ENCODE data around the gene KIF21B.

Gene KIF21B

DNA sequence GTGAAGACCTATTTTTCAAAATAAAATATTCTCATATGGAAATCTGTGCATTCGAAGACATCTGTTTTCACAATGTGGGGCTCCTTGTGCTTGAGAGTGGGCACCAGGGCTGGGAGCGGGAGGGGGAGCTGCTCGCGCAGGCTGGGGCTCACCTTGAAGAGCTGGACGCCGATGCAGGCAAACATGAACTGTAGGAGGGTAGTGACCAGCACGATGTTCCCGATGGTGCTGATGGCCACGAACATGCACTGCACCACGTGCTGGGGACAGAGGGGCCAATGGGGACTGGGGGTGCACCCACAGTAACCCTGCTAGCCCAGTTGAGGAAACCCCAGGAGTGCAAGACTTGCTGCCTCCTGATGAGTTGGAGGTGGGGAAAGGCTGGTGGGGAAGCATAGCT lies 42.2 kb upstream of the KIF21B start:
- Histone ChIP-seq H3K27ac (replicated peaks) (no peak overlapping the region), H3K27me3 (ENCODE audit: insufficient read depth, poor library complexity, severe bottlenecking) (peaks cover 2% of the 10 kb centered on the region), H3K4me3 (replicated peaks; ENCODE audit: insufficient read depth, low read length) (no peak overlapping the region)
- TF ChIP-seq POLR2AphosphoS5 (IDR thresholded peaks at IDR 0.05; ENCODE audit: low read depth) (no peak), SPI1 (IDR thresholded peaks at IDR 0.05; ENCODE audit: borderline replicate concordance, low read depth) (no peak), REST (IDR thresholded peaks at IDR 0.05; ENCODE audit: insufficient replicate concordance, low read depth) (no peak)
- TF ChIP-seq, protein P1, sequence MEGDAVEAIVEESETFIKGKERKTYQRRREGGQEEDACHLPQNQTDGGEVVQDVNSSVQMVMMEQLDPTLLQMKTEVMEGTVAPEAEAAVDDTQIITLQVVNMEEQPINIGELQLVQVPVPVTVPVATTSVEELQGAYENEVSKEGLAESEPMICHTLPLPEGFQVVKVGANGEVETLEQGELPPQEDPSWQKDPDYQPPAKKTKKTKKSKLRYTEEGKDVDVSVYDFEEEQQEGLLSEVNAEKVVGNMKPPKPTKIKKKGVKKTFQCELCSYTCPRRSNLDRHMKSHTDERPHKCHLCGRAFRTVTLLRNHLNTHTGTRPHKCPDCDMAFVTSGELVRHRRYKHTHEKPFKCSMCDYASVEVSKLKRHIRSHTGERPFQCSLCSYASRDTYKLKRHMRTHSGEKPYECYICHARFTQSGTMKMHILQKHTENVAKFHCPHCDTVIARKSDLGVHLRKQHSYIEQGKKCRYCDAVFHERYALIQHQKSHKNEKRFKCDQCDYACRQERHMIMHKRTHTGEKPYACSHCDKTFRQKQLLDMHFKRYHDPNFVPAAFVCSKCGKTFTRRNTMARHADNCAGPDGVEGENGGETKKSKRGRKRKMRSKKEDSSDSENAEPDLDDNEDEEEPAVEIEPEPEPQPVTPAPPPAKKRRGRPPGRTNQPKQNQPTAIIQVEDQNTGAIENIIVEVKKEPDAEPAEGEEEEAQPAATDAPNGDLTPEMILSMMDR (IDR thresholded peaks at IDR 0.05; ENCODE audit: insufficient read depth, low read length): no peak
- no peak for DNase-seq (ENCODE audit: low read depth in 1 of 2, low spot score in 1 of 2)

DNA sequence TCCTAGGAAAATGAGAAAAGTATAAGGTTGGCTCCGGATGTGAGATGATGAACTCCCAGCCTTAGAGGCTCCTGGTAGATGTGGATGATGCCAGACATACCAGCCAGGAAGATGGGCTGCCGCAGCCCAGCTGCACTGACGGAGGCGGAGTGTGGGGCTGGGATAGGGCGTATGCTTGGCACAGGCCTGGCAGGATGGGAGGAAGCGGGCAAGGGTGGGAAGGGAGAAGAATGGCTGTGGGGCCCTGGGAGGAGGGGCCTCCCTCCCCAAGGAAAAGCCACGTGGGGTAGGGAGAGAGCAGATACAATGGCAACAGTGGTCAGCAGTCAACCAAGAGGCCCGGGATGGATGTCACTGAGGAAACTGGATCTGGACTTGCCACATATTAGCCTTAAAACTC lies 41.3 kb upstream of the KIF21B start:
- Histone ChIP-seq H3K27ac (replicated peaks) (no peak overlapping the region), H3K27me3 (ENCODE audit: insufficient read depth, poor library complexity, severe bottlenecking) (no peaks in the 10 kb centered on the region), H3K4me3 (replicated peaks; ENCODE audit: insufficient read depth, low read length) (no peak overlapping the region)
- DNase-seq (ENCODE audit: low read depth in 1 of 2, low spot score in 1 of 2): no peak
- no peak for TF ChIP-seq GABPA (IDR thresholded peaks at IDR 0.05; ENCODE audit: low read depth)
- TF ChIP-seq REST (IDR thresholded peaks at IDR 0.05; ENCODE audit: insufficient replicate concordance, low read depth): no peak
- no peak for TF ChIP-seq POLR2AphosphoS5 (IDR thresholded peaks at IDR 0.05; ENCODE audit: low read depth)
- TF ChIP-seq SPI1 (IDR thresholded peaks at IDR 0.05; ENCODE audit: borderline replicate concordance, low read depth): no peak
- TF ChIP-seq, protein P1 (IDR thresholded peaks at IDR 0.05; ENCODE audit: insufficient read depth, low read length): no peak

- DNase-seq (ENCODE audit: low read depth in 1 of 2, low spot score in 1 of 2): no peak
- H3K4me3 ChIP-seq (replicated peaks; ENCODE audit: insufficient read depth, low read length): no peak overlapping the region
- H3K27me3 ChIP-seq (ENCODE audit: insufficient read depth, poor library complexity, severe bottlenecking): no peaks in the 10 kb centered on the region
- TF ChIP-seq SPI1 (IDR thresholded peaks at IDR 0.05; ENCODE audit: borderline replicate concordance, low read depth) (no peak), REST (IDR thresholded peaks at IDR 0.05; ENCODE audit: insufficient replicate concordance, low read depth) (no peak), GABPA (IDR thresholded peaks at IDR 0.05; ENCODE audit: low read depth) (no peak), POLR2AphosphoS5 (IDR thresholded peaks at IDR 0.05; ENCODE audit: low read depth) (no peak)
- TF ChIP-seq, protein P1 (IDR thresholded peaks at IDR 0.05; ENCODE audit: insufficient read depth, low read length): no peak
- no peak overlapping the region for H3K27ac ChIP-seq (replicated peaks)
Measured at GRCh38 chr1:201063145-201063544, 39.6 kb upstream of the KIF21B start.

All from HL-60 (cell line).